ENCODE measurements around the gene SUGP2.
"Not testable (repeated sequence)": the region's sequence is repeated elsewhere in the genome, so short reads cannot be mapped to it uniquely, and the experiment has no call there.

The SUGP2 gene

GRCh38 chr19:18955042-18955441 is 78.3 kb downstream of the SUGP2 start:
- no peak for DNase-seq (ENCODE audit: low read depth, low spot score)

GRCh38 chr19:18954094-18954493 is 79.2 kb downstream of the SUGP2 start:
- DNase-seq (ENCODE audit: low read depth, low spot score) = no peak

- not testable (repeated sequence) for DNase-seq (ENCODE audit: low read depth, low spot score)
Measured at GRCh38 chr19:18952364-18953003, 80.8 kb downstream of the SUGP2 start.

- DNase-seq (ENCODE audit: low read depth, low spot score) = no peak
Measured at GRCh38 chr19:18951721-18952281, 81.5 kb downstream of the SUGP2 start.

GRCh38 chr19:18949858-18950257 is 83.5 kb downstream of the SUGP2 start:
- no peak for DNase-seq (ENCODE audit: low read depth, low spot score)

- no peak for DNase-seq (ENCODE audit: low read depth, low spot score)
Measured at GRCh38 chr19:18948976-18949356, 84.4 kb downstream of the SUGP2 start.

GRCh38 chr19:18948075-18948975 is 85.0 kb downstream of the SUGP2 start:
- DNase-seq (ENCODE audit: low read depth, low spot score) = no peak

GRCh38 chr19:18946918-18947317 is 86.4 kb downstream of the SUGP2 start:
- no peak for DNase-seq (ENCODE audit: low read depth, low spot score)

GRCh38 chr19:18946335-18946734 is 87.0 kb downstream of the SUGP2 start:
- no peak for DNase-seq (ENCODE audit: low read depth, low spot score)

- DNase-seq (ENCODE audit: low read depth, low spot score) = no peak
Measured at GRCh38 chr19:18945297-18945696, 88.0 kb downstream of the SUGP2 start.

GRCh38 chr19:18943465-18943864 is 89.9 kb downstream of the SUGP2 start:
- DNase-seq (ENCODE audit: low read depth, low spot score) = no peak

- DNase-seq (ENCODE audit: low read depth, low spot score) = no peak
Measured at GRCh38 chr19:18942692-18943091, 90.6 kb downstream of the SUGP2 start.

GRCh38 chr19:18941628-18942354 is 91.5 kb downstream of the SUGP2 start:
- DNase-seq (ENCODE audit: low read depth, low spot score) = no peak
